ENCODE measurements around the gene CD34. TPM values are rescaled to one million over a fixed set of nuclear protein-coding genes. Genes with fewer than 3 reads are reported as not detected.
"Not testable (repeated sequence)": the region's sequence is repeated elsewhere in the genome, so short reads cannot be mapped to it uniquely, and the experiment has no call there.

CD34 gene, protein sequence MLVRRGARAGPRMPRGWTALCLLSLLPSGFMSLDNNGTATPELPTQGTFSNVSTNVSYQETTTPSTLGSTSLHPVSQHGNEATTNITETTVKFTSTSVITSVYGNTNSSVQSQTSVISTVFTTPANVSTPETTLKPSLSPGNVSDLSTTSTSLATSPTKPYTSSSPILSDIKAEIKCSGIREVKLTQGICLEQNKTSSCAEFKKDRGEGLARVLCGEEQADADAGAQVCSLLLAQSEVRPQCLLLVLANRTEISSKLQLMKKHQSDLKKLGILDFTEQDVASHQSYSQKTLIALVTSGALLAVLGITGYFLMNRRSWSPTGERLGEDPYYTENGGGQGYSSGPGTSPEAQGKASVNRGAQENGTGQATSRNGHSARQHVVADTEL
- 1.1 TPM for total RNA-seq

DNA sequence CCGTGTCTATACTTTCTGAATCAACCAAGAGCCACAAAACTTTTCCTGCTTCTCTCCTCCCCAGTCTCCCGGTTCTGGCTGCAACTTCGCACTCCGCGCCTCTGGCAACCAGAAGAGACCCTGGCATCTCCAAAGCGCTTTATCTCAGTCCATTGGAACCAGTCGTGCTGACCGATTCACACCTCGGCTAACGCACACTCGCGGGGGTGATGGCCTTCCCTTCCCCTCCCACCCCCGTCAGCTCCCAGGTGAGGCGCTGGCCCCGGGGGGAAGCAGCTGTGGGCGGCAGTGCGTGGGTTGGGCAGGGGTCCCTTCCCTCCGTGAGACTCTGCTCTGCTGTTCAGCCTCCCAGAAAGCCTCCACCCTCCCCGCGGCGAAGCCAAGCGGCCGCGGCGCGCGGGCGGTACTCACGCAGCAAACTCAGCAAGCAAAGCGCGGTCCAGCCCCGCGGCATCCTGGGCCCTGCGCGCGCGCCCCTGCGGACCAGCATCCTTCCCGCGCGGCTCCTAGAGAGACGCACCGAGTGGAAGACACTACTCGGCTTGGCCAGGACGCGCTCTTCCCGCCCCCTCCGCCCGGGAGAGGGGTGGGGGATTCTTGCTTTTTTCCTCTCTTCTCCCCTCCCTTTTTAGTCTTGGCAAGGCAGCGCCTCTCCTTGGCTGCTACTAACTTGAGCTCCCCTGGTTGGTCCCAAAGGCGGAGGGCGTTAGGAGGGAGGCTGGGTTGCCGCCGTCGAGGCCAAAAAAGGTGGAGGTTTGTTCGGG lies at the start of gene CD34:
Gene CD34 (minus strand): TSS at position 535 of the 764 bp plus-strand sequence. CDS start 45 bp downstream, at position 490.
- no peak for DNase-seq (ENCODE audit: low spot score)
- ATAC-seq: peak; percentile 28

DNA sequence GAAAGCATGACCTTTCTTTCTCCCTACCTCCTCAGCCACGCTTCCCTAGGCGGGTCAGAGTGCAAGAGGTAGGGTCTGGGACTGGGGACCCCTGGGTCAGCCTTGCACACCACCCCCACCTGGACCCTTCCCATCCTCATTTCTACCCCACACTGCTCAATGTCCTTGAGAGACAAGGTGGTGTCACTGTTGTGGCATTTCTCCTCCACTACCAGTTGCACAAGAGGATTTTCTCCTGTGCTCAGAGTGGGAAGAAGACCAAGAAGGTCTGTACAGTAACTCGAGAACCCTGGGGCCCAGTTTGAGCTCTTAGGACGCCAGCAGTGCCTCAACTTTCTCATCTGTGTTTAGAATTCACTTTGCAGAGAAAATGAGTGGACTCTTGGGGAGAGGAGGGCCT lies 49.4 kb upstream of the CD34 start:
- ATAC-seq: no peak
- no peak for DNase-seq (ENCODE audit: low spot score)

DNA sequence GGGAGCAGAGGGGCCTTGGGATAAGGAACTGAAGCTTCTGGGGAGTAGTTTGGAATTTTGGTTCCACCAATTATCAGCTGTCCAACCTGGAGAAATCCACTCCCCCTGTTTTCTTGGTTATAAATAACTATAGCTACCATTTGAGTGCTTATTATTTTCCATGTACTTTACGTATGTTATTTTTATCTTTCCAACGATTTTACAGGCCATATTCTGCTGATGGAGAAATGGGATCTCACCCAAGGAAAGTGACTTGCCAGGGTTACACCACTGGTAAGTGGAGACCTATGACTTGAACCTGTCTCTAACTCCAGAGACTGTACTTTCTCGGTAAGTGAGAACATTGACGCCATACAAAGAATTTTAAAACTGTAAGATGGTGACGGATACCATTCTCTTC lies 49.0 kb upstream of the CD34 start:
- no peak for DNase-seq (ENCODE audit: low spot score)
- no peak for ATAC-seq

DNA sequence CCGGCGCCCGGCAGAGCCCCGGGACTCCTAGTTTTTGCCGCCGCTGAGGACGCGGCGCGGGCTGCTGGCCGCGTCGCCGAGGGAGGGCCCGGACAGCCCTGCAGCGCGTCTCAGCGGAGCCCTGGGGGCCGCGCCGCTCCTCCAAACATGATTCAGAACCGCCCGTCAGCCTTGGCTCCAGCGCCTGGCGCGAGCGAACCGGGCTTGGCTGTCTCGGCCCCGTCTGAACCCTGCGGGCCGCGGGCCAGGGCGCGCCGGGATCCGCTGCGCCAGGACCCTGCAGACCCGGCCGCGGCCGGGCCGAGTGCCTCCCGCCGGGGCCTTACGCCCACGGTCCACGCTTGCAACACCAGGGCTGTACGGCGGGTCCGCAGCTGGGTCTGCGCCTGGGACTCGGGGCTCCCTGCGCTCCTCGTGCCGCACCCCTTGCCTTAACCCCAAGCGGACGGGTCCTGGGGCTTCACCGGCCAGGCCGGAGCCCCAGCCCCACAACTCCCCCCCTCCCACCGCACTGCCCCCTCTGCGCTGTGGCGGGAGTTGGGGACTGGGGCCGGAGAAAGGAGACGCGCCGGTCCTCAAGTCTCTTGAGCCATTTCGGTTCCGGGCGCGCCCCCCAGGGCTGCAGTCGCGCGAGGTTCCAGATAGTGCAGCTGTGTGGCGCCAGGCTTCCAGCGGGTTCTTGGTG lies 48.4 kb upstream of the CD34 start:
- ATAC-seq: peak; percentile 25

DNA sequence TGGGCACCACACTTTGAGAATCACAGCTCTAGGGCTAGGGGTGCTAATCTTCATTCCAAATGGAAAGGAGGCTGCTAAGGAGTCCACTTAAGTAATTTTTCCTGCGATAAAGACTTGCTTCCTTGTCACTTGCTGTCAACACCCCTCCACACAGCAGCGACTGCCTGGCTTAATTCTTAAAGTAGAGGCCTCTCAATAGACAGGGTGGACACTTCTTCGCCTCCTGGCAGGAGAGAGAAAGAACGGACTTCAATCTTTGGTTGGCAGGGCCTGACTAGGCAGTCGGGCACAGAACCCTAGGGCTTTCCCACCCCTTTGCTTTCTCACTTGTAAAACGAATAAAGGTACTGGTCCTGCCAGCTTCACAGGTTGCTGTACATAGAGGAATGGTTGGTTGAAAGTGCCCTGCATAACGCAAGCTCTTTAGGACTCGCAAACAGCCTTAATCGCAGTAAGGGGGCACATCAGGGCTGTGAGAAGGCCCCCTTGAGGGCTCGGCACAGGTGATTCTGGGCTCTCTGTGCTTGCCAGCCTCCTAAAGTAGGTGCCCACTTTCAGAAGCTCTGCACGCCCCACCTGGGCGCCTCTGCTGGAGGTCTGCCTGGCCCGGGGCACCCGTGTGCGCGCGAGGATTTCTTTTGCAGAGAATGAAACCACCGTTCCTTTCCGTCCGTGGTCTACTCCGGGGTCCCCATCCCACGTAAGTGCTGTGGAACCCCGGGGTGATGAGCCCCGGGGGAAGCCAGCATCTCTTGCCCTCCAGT lies 47.6 kb upstream of the CD34 start:
- DNase-seq (ENCODE audit: low spot score) (no peak), ATAC-seq (no peak)

More for the DNA sequence above, 48.4 kb upstream of the CD34 start:
- peak; percentile 56 for DNase-seq (ENCODE audit: low spot score)

DNA sequence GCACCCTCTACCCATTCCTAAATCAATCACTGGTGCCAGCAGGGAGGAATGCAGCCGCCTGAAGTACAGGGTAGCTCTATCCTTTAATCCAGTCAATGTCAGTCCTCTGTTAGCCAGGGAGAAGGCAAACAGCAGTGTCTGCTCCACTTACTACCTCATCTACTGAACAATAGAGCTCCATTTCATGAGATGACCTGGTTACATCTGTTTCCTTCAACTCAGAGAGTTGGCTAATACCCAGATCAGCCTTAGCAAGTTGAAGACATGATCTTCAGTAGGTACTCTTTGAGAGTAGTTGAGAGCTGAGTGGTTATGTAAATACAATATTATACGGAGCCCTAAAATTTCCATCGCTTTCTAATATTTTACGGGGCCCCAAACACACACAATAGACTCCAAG lies 46.1 kb upstream of the CD34 start:
- ATAC-seq: no peak
- no peak for DNase-seq (ENCODE audit: low spot score)

DNA sequence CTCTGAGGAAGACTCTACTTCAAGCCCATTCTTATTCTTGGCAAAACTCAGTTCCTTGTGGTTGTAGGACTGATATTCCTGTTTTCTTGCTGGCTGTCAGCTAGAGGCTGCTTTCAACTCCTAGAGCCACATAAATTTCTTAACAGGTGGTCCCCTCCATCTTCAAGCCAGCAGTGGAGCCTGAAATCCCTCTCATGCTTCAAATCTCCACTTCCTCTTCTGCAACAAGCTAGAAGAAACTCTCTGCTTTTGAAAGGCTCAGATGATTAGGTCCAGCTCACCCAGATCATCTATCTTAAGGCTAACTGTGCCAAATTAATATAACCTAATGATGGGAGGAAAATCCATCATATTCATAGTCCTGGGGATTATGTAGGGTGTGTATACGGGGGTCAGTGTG lies 43.2 kb upstream of the CD34 start:
- DNase-seq (ENCODE audit: low spot score) (no peak), ATAC-seq (no peak)

DNA sequence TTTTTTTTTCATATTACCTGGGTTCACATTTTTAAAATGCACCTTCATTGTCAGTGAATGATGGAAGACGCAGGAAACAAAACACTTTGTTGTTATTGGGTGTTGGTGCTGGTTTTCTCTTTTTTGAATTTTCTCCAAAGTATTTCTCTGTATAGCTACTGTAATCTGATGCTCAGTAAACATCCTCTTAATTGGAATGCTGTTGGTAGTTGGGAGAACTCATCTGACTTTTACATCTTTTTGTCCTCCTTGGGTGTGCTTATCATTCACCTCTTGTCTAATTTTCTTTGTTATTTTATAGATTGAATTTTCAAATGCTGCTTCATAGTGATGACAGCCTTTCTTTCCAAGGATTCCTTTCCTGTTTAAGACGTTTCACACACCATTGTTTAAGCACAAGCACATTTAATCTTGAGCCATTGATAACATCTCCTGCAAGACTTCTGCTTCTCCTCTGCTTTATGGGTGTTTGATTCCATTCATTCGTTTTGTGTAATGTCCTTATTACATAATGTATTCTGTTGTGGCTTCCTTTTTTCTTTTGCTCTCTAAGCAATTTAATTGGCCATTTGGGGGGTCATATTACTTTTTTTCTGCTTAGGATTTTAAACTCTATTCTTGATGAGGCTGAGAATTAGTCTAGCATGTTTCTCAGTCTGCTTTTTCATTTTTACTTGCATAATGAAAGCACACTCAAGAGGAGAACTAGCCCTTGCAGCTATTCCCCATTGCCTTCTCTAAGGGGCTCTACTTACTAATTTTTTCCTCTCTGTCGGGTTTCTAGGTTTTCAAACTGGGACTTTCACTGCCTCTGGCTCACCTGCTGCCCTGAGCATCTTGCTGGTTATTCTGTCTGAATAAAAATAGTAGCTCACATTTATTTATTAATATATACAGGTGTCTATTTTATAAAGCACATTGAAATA lies 42.0 kb upstream of the CD34 start:
- no peak for DNase-seq (ENCODE audit: low spot score)
- ATAC-seq: no peak

DNA sequence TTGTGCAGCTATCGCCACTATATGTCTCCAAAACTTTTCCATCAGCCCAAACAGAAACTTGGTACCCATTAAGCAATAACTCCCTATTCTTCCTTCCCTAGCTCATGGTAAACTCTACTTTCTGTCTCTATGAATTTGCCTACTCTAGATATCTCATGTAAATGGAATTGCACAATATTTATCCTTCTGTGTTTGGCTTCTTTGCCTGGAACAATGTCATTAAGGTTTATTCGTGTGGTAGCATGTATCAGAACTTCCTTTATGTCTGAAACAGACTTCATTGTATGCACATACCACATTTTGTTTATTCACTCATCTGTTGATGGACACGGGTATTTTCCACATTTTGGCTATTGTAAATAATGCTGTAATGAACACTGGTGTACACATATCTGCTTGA lies 40.7 kb upstream of the CD34 start:
- DNase-seq (ENCODE audit: low spot score): no peak
- no peak for ATAC-seq

DNA sequence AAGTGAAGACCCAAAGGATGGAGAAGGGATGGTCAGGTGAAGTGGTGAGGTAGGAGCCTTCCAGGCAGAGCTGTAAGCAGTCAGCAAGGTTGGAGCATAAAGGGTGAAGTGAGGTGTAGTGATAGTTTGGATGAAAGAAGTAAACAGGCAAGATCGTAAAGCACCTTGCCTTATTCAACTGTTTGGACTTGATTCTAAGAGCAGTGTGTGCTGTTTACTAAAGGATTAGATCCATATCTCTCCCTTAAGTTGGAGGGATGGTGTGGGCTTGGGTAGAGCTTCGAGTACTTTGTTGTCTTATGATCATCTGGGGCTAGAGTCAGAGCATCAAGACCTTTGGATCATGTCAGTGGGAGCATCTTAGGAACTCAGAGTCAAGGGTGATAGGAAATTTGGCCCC lies 39.8 kb upstream of the CD34 start:
- ATAC-seq: no peak
- DNase-seq (ENCODE audit: low spot score): no peak

DNA sequence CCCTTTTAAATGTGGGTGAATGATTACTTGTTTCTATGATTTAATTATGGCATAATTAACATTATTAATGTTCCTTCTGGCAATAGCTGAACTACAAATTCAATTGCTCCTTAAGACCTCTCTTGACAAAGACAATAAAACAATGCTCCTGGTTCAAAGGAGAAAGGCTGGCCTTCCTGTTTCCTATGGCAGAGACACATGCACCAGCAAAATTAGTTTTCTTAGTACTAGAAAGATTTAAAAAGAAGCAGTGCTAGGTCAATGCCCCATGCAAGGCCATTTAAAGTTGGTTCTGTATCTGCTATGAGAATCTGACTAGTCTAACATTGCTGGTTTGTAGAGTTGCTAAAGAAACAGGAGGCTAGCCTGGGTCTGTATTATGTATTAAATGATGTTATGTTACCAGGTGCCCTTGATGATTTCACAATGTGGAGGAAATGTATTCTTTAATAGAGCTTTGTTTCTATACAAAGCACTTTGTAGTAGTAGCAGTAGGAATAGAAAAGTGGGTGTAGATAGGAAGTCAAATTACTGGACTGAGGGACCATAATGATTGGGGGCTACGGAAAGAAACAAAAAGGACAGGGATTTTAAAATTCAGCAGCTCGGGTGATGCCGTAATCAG lies 38.8 kb upstream of the CD34 start:
- no peak for ATAC-seq

DNA sequence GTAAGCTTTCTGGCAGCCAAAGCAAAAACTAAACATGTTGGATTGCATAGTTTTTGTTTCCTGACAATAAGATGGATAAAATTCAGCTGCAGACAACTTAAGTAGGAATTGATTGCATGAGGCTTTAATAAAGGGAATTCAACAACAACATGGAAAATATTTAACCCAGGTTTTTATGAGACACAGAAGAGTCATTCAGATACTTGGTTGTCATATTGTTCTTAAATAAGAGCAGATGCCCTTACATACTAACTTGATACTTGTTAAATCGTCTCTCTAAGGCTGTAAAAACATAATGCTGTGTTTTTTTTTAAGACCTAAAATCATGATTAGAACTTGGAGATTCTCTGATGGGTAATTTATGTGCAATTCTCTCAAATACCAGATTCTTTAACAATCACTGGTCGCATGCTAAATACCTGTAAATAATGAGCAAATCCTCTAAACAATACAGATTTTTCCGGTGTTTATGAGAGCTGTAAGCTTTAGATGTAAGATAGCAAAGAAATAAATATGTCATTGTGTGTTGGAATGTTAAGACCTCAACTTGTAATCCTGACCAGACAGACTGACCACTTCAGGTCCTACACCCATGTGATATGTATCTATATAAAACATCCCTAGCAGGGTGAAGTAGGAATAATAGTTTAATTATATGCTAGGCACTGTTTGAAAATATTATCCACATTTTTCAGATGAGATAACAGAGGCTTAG lies 37.8 kb upstream of the CD34 start:
- ATAC-seq (no peak), DNase-seq (ENCODE audit: low spot score) (no peak)

More for the DNA sequence above, 38.8 kb upstream of the CD34 start:
- DNase-seq (ENCODE audit: low spot score): no peak

DNA sequence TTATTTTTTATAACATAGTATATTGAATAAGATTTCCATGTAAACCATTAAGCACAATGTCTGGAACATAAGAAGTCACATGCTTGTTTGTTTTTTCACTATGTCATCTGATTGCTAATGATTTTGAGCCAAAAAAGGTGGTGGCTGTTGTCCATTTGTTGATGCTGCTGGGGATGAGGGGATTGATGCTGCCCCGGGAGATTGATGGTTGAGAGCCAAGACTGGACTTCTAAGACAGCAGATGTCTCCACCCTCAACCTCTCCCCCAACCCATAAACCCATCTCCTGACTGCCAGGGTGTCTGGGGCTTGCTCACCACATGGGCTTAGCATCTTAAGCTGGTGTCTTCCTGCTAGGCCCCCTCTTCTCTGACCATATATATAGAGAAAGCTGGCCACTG lies 35.8 kb upstream of the CD34 start:
- no peak for ATAC-seq
- no peak for DNase-seq (ENCODE audit: low spot score)

DNA sequence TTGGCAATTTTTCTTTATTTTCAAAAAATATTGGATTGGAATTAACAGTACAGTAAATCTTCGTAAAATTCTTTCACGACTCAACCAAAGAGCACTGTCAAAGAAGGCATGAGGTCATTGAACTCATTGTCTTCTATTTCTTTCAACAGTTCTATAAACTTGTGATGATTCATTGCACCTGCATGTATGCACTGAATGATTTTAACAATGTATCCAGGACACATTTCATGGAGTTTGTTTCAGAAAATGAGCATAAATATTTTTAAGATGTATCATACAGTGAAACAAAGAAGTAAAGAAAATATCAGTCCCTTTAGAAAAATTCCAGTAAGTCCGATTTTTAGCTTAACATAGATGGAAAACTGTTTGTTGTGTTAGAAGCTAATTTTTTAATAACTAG lies 33.6 kb upstream of the CD34 start:
- no peak for DNase-seq (ENCODE audit: low spot score)
- ATAC-seq: no peak

DNA sequence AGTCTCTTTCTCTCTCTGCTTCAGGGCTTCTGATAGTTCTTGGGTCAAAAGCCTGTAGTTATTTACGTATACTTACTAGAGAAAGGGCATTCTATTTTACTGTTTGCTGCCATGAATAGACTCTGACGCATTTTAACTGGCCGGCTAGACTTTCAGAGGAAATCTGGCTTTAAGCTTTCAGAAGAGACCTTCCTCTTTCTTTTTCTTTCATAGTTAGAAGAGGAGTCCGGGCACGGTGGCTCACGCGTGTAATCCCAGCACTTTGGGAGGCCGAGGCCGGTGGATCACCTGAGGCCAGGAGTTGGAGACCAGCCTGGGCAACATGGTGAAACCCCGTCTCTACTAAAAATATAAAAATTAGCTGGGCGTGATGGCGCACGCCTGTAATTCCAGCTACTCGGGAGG lies 31.4 kb upstream of the CD34 start:
- DNase-seq (ENCODE audit: low spot score); ATAC-seq: not testable (repeated sequence)

DNA sequence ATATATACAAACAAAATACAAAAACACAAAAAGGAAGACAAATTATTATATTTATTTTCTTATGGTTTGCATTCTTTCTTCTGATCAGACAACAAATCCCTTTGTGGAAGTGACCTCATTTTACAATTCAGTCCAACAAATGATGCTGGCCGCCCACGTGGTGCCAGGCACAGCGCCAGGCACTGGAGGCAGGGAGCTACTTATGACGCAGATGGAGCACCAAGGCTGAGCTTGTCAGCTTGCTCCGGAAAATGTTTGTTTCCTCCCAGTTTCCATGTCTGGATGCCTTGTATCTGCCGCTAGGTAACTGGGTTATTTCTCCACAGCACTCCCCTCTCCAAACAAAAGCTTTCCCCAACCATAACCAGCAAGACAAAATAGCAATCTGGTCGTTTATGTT lies 30.7 kb upstream of the CD34 start:
- ATAC-seq (peak; percentile 44), DNase-seq (ENCODE audit: low spot score) (no peak)

DNA sequence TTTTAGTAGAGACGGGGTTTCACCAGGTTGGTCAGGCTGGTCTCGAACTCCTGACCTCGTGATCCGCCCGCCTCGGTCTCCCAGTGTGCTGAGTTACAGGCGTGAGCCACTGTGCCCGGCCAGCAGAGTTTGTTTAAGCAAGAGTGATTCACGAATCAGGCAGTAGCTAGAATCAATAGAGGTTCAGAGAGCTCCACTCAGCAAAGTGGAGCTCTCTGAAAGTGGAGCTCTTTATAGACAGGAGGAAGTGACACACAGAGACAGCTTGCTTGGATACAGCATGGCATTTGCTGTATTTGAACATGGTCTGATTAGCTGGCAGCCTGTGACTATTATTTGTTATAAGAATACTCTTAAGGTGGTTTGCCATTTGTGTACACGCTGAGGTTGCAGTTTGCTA lies 27.1 kb upstream of the CD34 start:
- DNase-seq (ENCODE audit: low spot score): no peak
- ATAC-seq: peak; percentile 34

DNA sequence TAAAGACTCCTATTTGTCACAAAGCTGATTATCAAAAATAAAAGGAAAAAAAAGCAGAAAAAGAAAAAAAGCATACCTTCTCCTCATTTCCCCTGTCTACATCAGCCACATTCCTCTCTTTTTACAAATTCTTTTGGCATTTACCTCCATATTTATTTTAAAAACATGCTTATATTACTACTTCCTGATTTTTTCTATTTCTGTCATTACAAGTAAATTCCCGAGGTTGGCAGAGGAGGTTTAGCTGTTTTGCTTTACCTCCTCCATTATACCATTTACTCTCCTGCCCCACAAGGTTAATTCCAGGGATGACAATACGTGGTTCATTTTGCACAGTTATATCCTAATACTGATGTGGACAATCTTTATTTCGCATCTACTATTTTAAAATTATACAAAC lies 26.3 kb upstream of the CD34 start:
- no peak for DNase-seq (ENCODE audit: low spot score)
- ATAC-seq: no peak

DNA sequence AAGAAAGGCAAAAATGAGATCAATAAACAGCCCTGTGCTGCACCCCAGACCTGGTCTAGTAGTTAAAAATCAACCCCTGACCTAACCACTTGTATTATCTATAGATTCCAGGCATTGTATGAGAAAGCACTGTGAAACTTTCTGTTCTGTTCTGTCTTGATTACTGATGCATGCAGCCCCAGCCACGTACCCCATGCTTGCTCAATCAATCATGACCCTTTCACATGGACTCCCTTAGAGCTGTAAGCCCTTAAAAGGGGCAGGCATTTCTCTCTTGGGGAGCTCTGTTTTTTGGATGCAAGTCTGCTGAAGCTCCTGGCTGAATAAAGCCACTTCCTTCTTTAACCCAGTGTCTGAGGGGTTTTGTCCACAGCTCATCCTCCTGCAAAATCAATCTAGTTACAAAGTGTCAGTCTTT lies 24.2 kb upstream of the CD34 start:
- ATAC-seq (no peak), DNase-seq (ENCODE audit: low spot score) (no peak)

Measured in left lobe of liver (tissue), 2 donors.